BE2C (cell line): ENCODE data around the gene SUN2.

Experiments
- DNase-seq: peaks from one replicate; pipeline ENCODE4 v3.0.0-alpha.2; 2020
- H3K27me3 ChIP-seq: fragments of 250-450 bp; sonication (Bioruptor Pico); 2 replicates; pipeline ENCODE4 v1.5.1; 2020; ENCODE audit warnings: mild to moderate bottlenecking
- H3K36me3 ChIP-seq: fragments of 250-450 bp; sonication (Bioruptor Pico); 2 replicates; pipeline ENCODE4 v1.5.1; 2020; ENCODE audit warnings: mild to moderate bottlenecking
- H3K4me1 ChIP-seq: fragments of 250-450 bp; sonication (Bioruptor Pico); 2 replicates; pipeline ENCODE4 v1.5.1; 2020
- H3K4me3 ChIP-seq: 2 replicates; pipeline ENCODE4 v1.5.1; 2011; ENCODE audit warnings: low read depth, low read length
- H3K9me3 ChIP-seq: fragments of 250-450 bp; sonication (Bioruptor Pico); 2 replicates; pipeline ENCODE4 v1.5.1; 2020
- CTCF ChIP-seq: IDR thresholded peaks from 2 replicates; pipeline ENCODE4 v1.5.1; 2012; ENCODE audit warnings: mild to moderate bottlenecking, low read depth, low read length

SUN2 gene

GRCh38 chr22:38700789-38701628 is 54.8 kb downstream of the SUN2 start, which contains the start of gene JOSD1:
Gene JOSD1 (minus strand): TSS chr22:38700943. CDS start chr22:38699987, 956 bp downstream.
- H3K4me3 ChIP-seq = peak within 1 kb of the TSS; percentile 80
- TF ChIP-seq CTCF = no peak
- no peaks in the 10 kb centered on the region for H3K9me3 ChIP-seq
- no peaks in the 10 kb centered on the region for H3K27me3 ChIP-seq
- DNase-seq = peak; percentile 94
- H3K36me3 ChIP-seq = no peaks in the 10 kb centered on the region; the same call in 1 of the 2 replicates
- H3K4me1 ChIP-seq = peaks cover 6% of the 10 kb centered on the region

- H3K27me3 ChIP-seq = no peaks in the 10 kb centered on the region
- no peak for TF ChIP-seq CTCF
- no peaks in the 10 kb centered on the region for H3K9me3 ChIP-seq
- H3K36me3 ChIP-seq = no peaks in the 10 kb centered on the region; the same call in 1 of the 2 replicates
- peaks cover 6% of the 10 kb centered on the region for H3K4me1 ChIP-seq
- DNase-seq = peak; percentile 83
- H3K4me3 ChIP-seq = peak overlapping the region; percentile 80
These were observed 55.5 kb downstream of the SUN2 start for GRCh38 chr22:38700270-38700788.

- TF ChIP-seq CTCF = no peak
- Histone ChIP-seq H3K27me3 (no peaks in the 10 kb centered on the region), H3K4me1 (peaks cover 6% of the 10 kb centered on the region), H3K36me3 (no peaks in the 10 kb centered on the region; the same call in 1 of the 2 replicates), H3K4me3 (peak overlapping the region; percentile 80), H3K9me3 (no peaks in the 10 kb centered on the region)
- no peak for DNase-seq
These were observed 56.0 kb downstream of the SUN2 start for GRCh38 chr22:38699784-38700183.

- TF ChIP-seq CTCF = no peak
- DNase-seq = no peak
- Histone ChIP-seq H3K4me3 (peak overlapping the region; percentile 80), H3K9me3 (no peaks in the 10 kb centered on the region), H3K4me1 (peaks cover 6% of the 10 kb centered on the region), H3K27me3 (no peaks in the 10 kb centered on the region), H3K36me3 (no peaks in the 10 kb centered on the region; the same call in 1 of the 2 replicates)
These were observed 56.7 kb downstream of the SUN2 start for GRCh38 chr22:38699143-38699542.

GRCh38 chr22:38698407-38699094 is 57.2 kb downstream of the SUN2 start:
- no peak for DNase-seq
- Histone ChIP-seq H3K9me3 (no peaks in the 10 kb centered on the region), H3K4me3 (peak overlapping the region; percentile 80), H3K27me3 (no peaks in the 10 kb centered on the region), H3K36me3 (peaks cover 2% of the 10 kb centered on the region; the same call in 1 of the 2 replicates), H3K4me1 (peaks cover 6% of the 10 kb centered on the region)
- TF ChIP-seq CTCF = no peak
